Ectodermal cell (in vitro differentiated cells): ENCODE data around the gene CCL14. TPM values are rescaled to one million over a fixed set of nuclear protein-coding genes. Genes with fewer than 3 reads are reported as not detected.
"Not testable (repeated sequence)": the region's sequence is repeated elsewhere in the genome, so short reads cannot be mapped to it uniquely, and the experiment has no call there.

Experiments used
- H3K27ac ChIP-seq: 2 replicates; pipeline ENCODE4 v1.7.0; 2013; ENCODE audit warnings: mild to moderate bottlenecking, low read depth, low read length; ENCODE audit not compliant: insufficient read depth, poor library complexity, severe bottlenecking
- H3K27me3 ChIP-seq: 2 replicates; pipeline ENCODE4 v1.7.0; 2013; ENCODE audit warnings: mild to moderate bottlenecking, low read length; ENCODE audit not compliant: insufficient read depth, control insufficient read depth, poor library complexity, severe bottlenecking
- H3K36me3 ChIP-seq: one replicate; pipeline ENCODE4 v1.7.0; 2013; ENCODE audit warnings: low read length; ENCODE audit not compliant: control insufficient read depth, insufficient read depth
- H3K4me1 ChIP-seq: one replicate; pipeline ENCODE4 v1.7.0; 2013; ENCODE audit warnings: low read length; ENCODE audit not compliant: control insufficient read depth, insufficient read depth
- H3K4me3 ChIP-seq: 2 replicates; pipeline ENCODE4 v1.7.0; 2013; ENCODE audit warnings: low read depth, low read length, control low read depth; ENCODE audit not compliant: insufficient read depth
- H3K9me3 ChIP-seq: 2 replicates; pipeline ENCODE4 v1.7.0; 2013; ENCODE audit warnings: mild to moderate bottlenecking, low read length, moderate library complexity; ENCODE audit not compliant: control insufficient read depth
- WGBS, 2 experiments: methylation state at CpG; one replicate each; pipeline ENCODE4 v1.1.7; 2013; ENCODE audit warnings: missing lambda C conversion rate in 2 of 2; 5-methylcytosine and 5-hydroxymethylcytosine counted together
- polyA plus RNA-seq, 4 experiments: library from polyadenylated mRNA; stranded (reverse); fragments of 50-300 nt; gene quantifications; one replicate each; pipeline ENCODE4 v1.2.3, GENCODE V29; 2013

Gene CCL14
- polyA plus RNA-seq (2013, experiment 1 of 4), result not detected
- not detected for polyA plus RNA-seq (2013, experiment 2 of 4)
- not detected for polyA plus RNA-seq (2013, experiment 3 of 4)
- polyA plus RNA-seq (2013, experiment 4 of 4), result not detected

- 90 to 96% methylated on average over 1 of the region's 1 CpG for WGBS, 2 experiments
- no peaks in the 10 kb centered on the region for H3K36me3 ChIP-seq
- no peak within 1 kb of the TSS for H3K4me3 ChIP-seq
- no peaks in the 10 kb centered on the region for H3K4me1 ChIP-seq
- H3K27me3 ChIP-seq, result no peaks in the 10 kb centered on the region
- H3K9me3 ChIP-seq, result no peaks in the 10 kb centered on the region
- H3K27ac ChIP-seq, result no peak within 1 kb of the TSS
Observed at GRCh38 chr17:35986643-35987042, at the start of gene CCL14. CCL14 (minus strand) TSS chr17:35986729; CDS start chr17:35986649, 80 bp downstream.

GRCh38 chr17:36036235-36036634 lies 49.7 kb upstream of the CCL14 start:
- H3K9me3 ChIP-seq, result no peaks in the 10 kb centered on the region
- no peak overlapping the region for H3K4me3 ChIP-seq
- H3K27me3 ChIP-seq, result no peaks in the 10 kb centered on the region
- H3K4me1 ChIP-seq, result no peaks in the 10 kb centered on the region
- no peak overlapping the region for H3K27ac ChIP-seq
- WGBS, 2 experiments, result 93 to 97% methylated on average over 3 to 4 of the region's 4 CpGs
- H3K36me3 ChIP-seq, result no peaks in the 10 kb centered on the region

- 88 to 98% methylated on average over 2 to 3 of the region's 3 CpGs for WGBS, 2 experiments
- H3K36me3 ChIP-seq, result no peaks in the 10 kb centered on the region
- H3K27me3 ChIP-seq, result no peaks in the 10 kb centered on the region
- H3K9me3 ChIP-seq, result no peaks in the 10 kb centered on the region
- H3K4me3 ChIP-seq, result no peak overlapping the region
- peaks cover 7% of the 10 kb centered on the region for H3K4me1 ChIP-seq
- no peak overlapping the region for H3K27ac ChIP-seq
Observed at GRCh38 chr17:36034127-36034526, 47.6 kb upstream of the CCL14 start.

- WGBS, 2 experiments, result 100% methylated on average over 1 of the region's 1 CpG; no CpG with 5 or more reads in 1 of the 2 experiments
- H3K36me3 ChIP-seq, result no peaks in the 10 kb centered on the region
- H3K27ac ChIP-seq, result no peak overlapping the region
- no peak overlapping the region for H3K4me3 ChIP-seq
- no peaks in the 10 kb centered on the region for H3K27me3 ChIP-seq
- peaks cover 7% of the 10 kb centered on the region for H3K4me1 ChIP-seq
- H3K9me3 ChIP-seq, result no peaks in the 10 kb centered on the region
Observed at GRCh38 chr17:36030956-36031355, 44.4 kb upstream of the CCL14 start.

GRCh38 chr17:36027761-36028160 lies 41.2 kb upstream of the CCL14 start:
- Histone ChIP-seq H3K36me3 (no peaks in the 10 kb centered on the region), H3K27me3 (no peaks in the 10 kb centered on the region), H3K9me3 (no peaks in the 10 kb centered on the region), H3K27ac (no peak overlapping the region), H3K4me1 (peaks cover 7% of the 10 kb centered on the region), H3K4me3 (no peak overlapping the region)
- 76 to 85% methylated on average over 4 of the region's 4 CpGs for WGBS, 2 experiments

GRCh38 chr17:36024106-36024869 lies 37.8 kb upstream of the CCL14 start:
- Histone ChIP-seq H3K27ac (no peak overlapping the region), H3K9me3 (no peaks in the 10 kb centered on the region), H3K4me3 (no peak overlapping the region), H3K27me3 (no peaks in the 10 kb centered on the region), H3K36me3 (no peaks in the 10 kb centered on the region), H3K4me1 (no peaks in the 10 kb centered on the region)
- WGBS, 2 experiments, result 92 to 94% methylated on average over 5 to 6 of the region's 6 CpGs

- H3K36me3 ChIP-seq, result no peaks in the 10 kb centered on the region
- H3K27ac ChIP-seq, result no peak overlapping the region
- H3K4me3 ChIP-seq, result no peak overlapping the region
- WGBS, 2 experiments, result 89 to 94% methylated on average over 2 of the region's 2 CpGs
- no peaks in the 10 kb centered on the region for H3K27me3 ChIP-seq
- H3K4me1 ChIP-seq, result no peaks in the 10 kb centered on the region
- no peaks in the 10 kb centered on the region for H3K9me3 ChIP-seq
Observed at GRCh38 chr17:36019423-36019822, 32.9 kb upstream of the CCL14 start.

GRCh38 chr17:36017799-36018198 lies 31.3 kb upstream of the CCL14 start, which contains the start of gene CCL23:
CCL23 (minus strand) TSS chr17:36017972; CDS start chr17:36017897, 75 bp downstream.
- H3K36me3 ChIP-seq, result no peaks in the 10 kb centered on the region
- no peaks in the 10 kb centered on the region for H3K27me3 ChIP-seq
- no peak within 1 kb of the TSS for H3K27ac ChIP-seq
- WGBS, 2 experiments, result 77 to 81% methylated on average over 6 of the region's 6 CpGs
- H3K4me1 ChIP-seq, result no peaks in the 10 kb centered on the region
- no peaks in the 10 kb centered on the region for H3K9me3 ChIP-seq
- no peak within 1 kb of the TSS for H3K4me3 ChIP-seq

- Histone ChIP-seq H3K4me1 (no peaks in the 10 kb centered on the region), H3K36me3 (no peaks in the 10 kb centered on the region), H3K4me3 (no peak overlapping the region), H3K9me3 (no peaks in the 10 kb centered on the region), H3K27me3 (no peaks in the 10 kb centered on the region), H3K27ac (no peak overlapping the region)
- 100% methylated on average over 1 of the region's 2 CpGs; no CpG with 5 or more reads in 1 of the 2 experiments for WGBS, 2 experiments
Observed at GRCh38 chr17:36016555-36016954, 30.0 kb upstream of the CCL14 start.

- H3K36me3 ChIP-seq, H3K27me3 ChIP-seq, H3K27ac ChIP-seq, H3K4me3 ChIP-seq, H3K4me1 ChIP-seq, H3K9me3 ChIP-seq: not testable (repeated sequence)
- 94% methylated on average over 4 of the region's 4 CpGs for WGBS, 2 experiments
Observed at GRCh38 chr17:36015895-36016294, 29.4 kb upstream of the CCL14 start.
